ACC112 (cell line): ENCODE data around the gene RGL4.
"Not testable (repeated sequence)": the region's sequence is repeated elsewhere in the genome, so short reads cannot be mapped to it uniquely, and the experiment has no call there.

Source experiments
- H2AFZ ChIP-seq: fragments of 200-600 bp; sonication (generic); one replicate; pipeline ENCODE4 v1.6.0; 2017; ENCODE audit warnings: antibody characterized with exemption, low read length; ENCODE audit not compliant: unreplicated experiment
- H3K27ac ChIP-seq: fragments of 200-600 bp; sonication (generic); 2 replicates; pipeline ENCODE4 v1.5.1; 2014; ENCODE audit warnings: low read depth, mild to moderate bottlenecking, antibody characterized with exemption, low read length, moderate library complexity
- H3K27me3 ChIP-seq: fragments of 200-600 bp; sonication (generic); 2 replicates; pipeline ENCODE4 v1.6.1; 2014; ENCODE audit warnings: mild to moderate bottlenecking, antibody characterized with exemption, low read length, moderate library complexity, mixed read lengths; ENCODE audit not compliant: insufficient read depth
- H3K36me3 ChIP-seq: fragments of 200-600 bp; sonication (generic); 2 replicates; pipeline ENCODE4 v1.6.1; 2016; ENCODE audit warnings: mild to moderate bottlenecking, antibody characterized with exemption, low read length, moderate library complexity, mixed read lengths; ENCODE audit not compliant: insufficient read depth
- H3K4me1 ChIP-seq: fragments of 200-600 bp; sonication (generic); one replicate; pipeline ENCODE4 v1.6.1; 2016; ENCODE audit warnings: low read length, mixed read lengths; ENCODE audit not compliant: insufficient read depth, unreplicated experiment, control insufficient read depth
- H3K4me3 ChIP-seq: fragments of 200-600 bp; sonication (generic); 2 replicates; pipeline ENCODE4 v1.5.1; 2014; ENCODE audit warnings: mild to moderate bottlenecking, low read depth, low read length
- H3K79me2 ChIP-seq: fragments of 200-600 bp; sonication (generic); one replicate; pipeline ENCODE4 v1.6.0; 2016; ENCODE audit warnings: low read length; ENCODE audit not compliant: control insufficient read depth, unreplicated experiment, insufficient read depth

The RGL4 gene

DNA sequence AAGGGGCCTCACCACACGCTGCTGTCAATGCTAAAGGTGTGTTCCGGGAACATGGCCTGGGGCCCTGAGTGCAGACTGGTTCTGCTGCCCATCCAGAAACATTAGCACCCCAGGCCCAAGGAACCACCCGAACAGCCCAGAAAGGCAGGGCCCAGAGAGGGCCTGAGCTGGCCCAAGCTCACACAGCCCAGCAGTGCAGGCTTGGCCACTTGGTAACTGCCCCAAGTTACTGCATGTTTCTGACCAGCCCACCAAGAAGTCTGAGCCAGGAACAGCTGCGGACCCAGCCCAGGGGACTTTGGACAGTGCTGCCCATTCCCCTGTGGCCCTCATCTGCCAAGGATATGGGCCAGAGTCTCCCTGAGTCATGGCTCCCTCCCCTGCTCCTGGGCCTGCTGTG is 19.4 kb upstream of the RGL4 start:
- H3K79me2 ChIP-seq, H3K27me3 ChIP-seq, H3K4me3 ChIP-seq, H3K27ac ChIP-seq, H2AFZ ChIP-seq, H3K36me3 ChIP-seq, H3K4me1 ChIP-seq: not testable (repeated sequence)

GRCh38 chr22:23672307-23673049 is 18.3 kb upstream of the RGL4 start:
- H3K36me3 ChIP-seq, H3K4me1 ChIP-seq, H2AFZ ChIP-seq, H3K27me3 ChIP-seq, H3K27ac ChIP-seq, H3K79me2 ChIP-seq, H3K4me3 ChIP-seq: not testable (repeated sequence)

- Histone ChIP-seq H2AFZ (no peak overlapping the region), H3K27me3 (no peaks in the 10 kb centered on the region), H3K27ac (no peak overlapping the region), H3K36me3 (no peaks in the 10 kb centered on the region), H3K4me3 (no peak overlapping the region), H3K79me2 (no peaks in the 10 kb centered on the region), H3K4me1 (no peaks in the 10 kb centered on the region)
Observed at GRCh38 chr22:23673050-23673620, 17.7 kb upstream of the RGL4 start.

- H2AFZ ChIP-seq: no peak overlapping the region
- H3K4me1 ChIP-seq: no peaks in the 10 kb centered on the region
- H3K4me3 ChIP-seq: no peak overlapping the region
- no peaks in the 10 kb centered on the region for H3K27me3 ChIP-seq
- H3K36me3 ChIP-seq: no peaks in the 10 kb centered on the region
- no peaks in the 10 kb centered on the region for H3K79me2 ChIP-seq
- no peak overlapping the region for H3K27ac ChIP-seq
Observed at GRCh38 chr22:23673826-23674690, 16.8 kb upstream of the RGL4 start.

DNA sequence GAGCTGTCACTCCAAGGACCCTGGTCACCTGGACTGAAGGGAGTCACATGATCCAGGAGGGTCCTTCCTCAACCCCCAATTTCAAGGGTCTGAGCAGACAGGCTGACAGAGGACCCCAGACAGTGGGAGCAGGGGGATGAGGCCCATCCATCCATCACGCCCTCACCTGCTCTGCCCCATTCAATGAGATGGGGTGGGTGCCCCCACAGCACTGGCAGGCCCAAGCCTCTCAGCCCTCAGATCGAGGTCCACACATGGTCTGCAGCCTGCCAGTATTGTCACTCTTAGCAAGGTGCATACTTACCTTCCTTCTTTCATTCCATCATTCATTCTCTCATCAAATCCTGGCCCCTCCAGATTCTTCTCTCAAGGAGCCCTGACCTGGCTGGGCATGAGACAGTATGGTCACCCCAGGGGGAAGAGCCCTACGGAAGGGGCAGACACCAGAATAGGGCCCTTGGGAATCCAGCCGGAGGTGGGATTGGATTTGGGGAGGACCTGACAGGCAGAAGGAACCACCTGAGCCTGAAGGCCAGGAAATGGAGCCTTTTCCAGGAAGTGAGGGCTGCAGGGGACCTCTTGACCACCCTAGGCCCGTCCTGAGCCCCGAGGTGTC is 15.8 kb upstream of the RGL4 start:
- not testable (repeated sequence) for H3K27ac ChIP-seq, H3K27me3 ChIP-seq, H3K36me3 ChIP-seq, H3K79me2 ChIP-seq, H2AFZ ChIP-seq, H3K4me3 ChIP-seq, H3K4me1 ChIP-seq

- no peak overlapping the region for H3K4me3 ChIP-seq
- H3K36me3 ChIP-seq: no peaks in the 10 kb centered on the region
- no peak overlapping the region for H2AFZ ChIP-seq
- no peaks in the 10 kb centered on the region for H3K27me3 ChIP-seq
- H3K79me2 ChIP-seq: no peaks in the 10 kb centered on the region
- no peaks in the 10 kb centered on the region for H3K4me1 ChIP-seq
- H3K27ac ChIP-seq: no peak overlapping the region
Observed at GRCh38 chr22:23675502-23676415, 15.1 kb upstream of the RGL4 start.

DNA sequence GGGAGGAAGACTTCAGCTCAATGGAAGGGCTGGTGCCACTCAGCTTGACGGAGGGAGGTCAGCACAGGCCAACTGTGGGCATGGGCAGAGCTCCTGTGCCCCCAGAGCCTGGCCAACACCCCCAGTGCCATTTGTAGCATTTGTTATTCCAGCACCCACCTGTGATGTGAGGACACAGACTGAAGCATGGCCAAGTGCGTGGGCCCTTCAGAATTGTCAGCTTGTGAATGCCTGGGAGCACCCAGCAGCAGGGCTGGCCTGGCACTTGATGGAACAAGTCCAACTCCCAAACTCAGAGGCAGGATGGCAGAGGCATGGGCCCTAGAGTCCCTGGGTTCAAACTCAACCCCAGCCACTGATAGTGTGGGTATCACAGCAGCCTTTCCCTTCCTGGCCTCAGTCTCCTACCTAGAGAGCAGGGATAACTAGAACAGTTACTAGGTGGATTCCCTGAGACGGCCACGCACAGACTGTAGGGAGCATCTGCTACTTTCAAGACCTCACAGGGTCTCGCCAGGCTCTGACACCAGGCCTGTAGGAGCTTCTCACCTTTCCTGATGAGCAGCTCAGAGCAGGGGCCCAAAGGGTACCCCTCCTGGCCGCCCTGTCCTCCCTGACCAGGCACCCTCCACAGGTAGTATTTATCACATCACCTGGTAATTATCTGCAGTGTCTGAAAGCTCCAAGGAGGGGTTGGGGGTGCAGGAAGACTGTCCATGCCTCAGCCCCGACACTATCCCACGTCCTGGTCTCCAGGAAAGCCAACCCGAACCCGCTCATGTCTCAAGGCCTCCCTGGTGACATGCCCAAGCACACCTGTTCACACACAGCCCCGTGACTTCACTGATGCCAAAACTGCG is 13.7 kb upstream of the RGL4 start:
- not testable (repeated sequence) for H3K4me1 ChIP-seq, H3K27me3 ChIP-seq, H2AFZ ChIP-seq, H3K36me3 ChIP-seq, H3K4me3 ChIP-seq, H3K27ac ChIP-seq, H3K79me2 ChIP-seq

GRCh38 chr22:23677701-23677995 is 13.2 kb upstream of the RGL4 start:
- H3K36me3 ChIP-seq: no peaks in the 10 kb centered on the region
- no peaks in the 10 kb centered on the region for H3K27me3 ChIP-seq
- no peak overlapping the region for H3K4me3 ChIP-seq
- no peak overlapping the region for H2AFZ ChIP-seq
- H3K27ac ChIP-seq: no peak overlapping the region
- no peaks in the 10 kb centered on the region for H3K79me2 ChIP-seq
- no peaks in the 10 kb centered on the region for H3K4me1 ChIP-seq

GRCh38 chr22:23678133-23678532 is 12.7 kb upstream of the RGL4 start:
- Histone ChIP-seq H3K4me3 (no peak overlapping the region), H3K27me3 (no peaks in the 10 kb centered on the region), H3K36me3 (no peaks in the 10 kb centered on the region), H3K4me1 (no peaks in the 10 kb centered on the region), H3K79me2 (no peaks in the 10 kb centered on the region), H2AFZ (no peak overlapping the region), H3K27ac (no peak overlapping the region)
